ENCODE data around the gene SPOCK2.

DNA sequence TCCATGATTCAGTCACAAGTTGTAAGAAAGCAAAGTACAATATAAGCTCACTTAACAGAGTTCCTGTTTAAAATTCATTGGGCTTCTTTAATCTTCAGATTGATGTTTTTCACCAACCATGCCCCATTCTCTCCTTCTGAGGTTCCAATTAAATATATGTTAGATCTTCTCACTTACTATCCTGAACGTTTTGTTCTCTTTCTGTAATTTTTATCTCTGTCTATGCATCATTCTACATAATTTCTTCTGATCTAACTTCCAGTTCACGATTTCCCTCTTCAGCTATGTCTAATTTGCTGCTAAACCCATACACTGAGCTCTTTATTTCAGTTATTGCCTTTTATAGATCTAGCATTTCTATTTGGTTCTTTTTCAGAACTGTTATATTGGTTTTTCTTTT is 28.0 kb upstream of the SPOCK2 start:
- TF ChIP-seq CTBP1 (IDR thresholded peaks at IDR 0.05; ENCODE audit: borderline replicate concordance) = no peak
- no peak for TF ChIP-seq L3MBTL2 (conservative IDR thresholded peaks at IDR 0.05)
- TF ChIP-seq FOXK2 (IDR thresholded peaks at IDR 0.05) = no peak
- TF ChIP-seq BHLHE40 (IDR thresholded peaks at IDR 0.05; ENCODE audit: borderline replicate concordance) = no peak
- TF ChIP-seq SP1 (IDR thresholded peaks at IDR 0.05) = no peak
- no peak for TF ChIP-seq NFRKB (IDR thresholded peaks at IDR 0.05)
- TF ChIP-seq, protein P1, sequence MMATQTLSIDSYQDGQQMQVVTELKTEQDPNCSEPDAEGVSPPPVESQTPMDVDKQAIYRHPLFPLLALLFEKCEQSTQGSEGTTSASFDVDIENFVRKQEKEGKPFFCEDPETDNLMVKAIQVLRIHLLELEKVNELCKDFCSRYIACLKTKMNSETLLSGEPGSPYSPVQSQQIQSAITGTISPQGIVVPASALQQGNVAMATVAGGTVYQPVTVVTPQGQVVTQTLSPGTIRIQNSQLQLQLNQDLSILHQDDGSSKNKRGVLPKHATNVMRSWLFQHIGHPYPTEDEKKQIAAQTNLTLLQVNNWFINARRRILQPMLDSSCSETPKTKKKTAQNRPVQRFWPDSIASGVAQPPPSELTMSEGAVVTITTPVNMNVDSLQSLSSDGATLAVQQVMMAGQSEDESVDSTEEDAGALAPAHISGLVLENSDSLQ (IDR thresholded peaks at IDR 0.05) = no peak
- no peak for TF ChIP-seq FOXM1 (IDR thresholded peaks at IDR 0.05; ENCODE audit: borderline replicate concordance)
- no peak for TF ChIP-seq FOXA1 (IDR thresholded peaks at IDR 0.05)
- TF ChIP-seq ELF4 (IDR thresholded peaks at IDR 0.05) = no peak
- no peak for TF ChIP-seq TARDBP (IDR thresholded peaks at IDR 0.05)

Data from HEK293T (cell line).